Measurements from ENCODE around the gene MED13L. TPM values are rescaled to one million over a fixed set of nuclear protein-coding genes. Genes with fewer than 3 reads are reported as not detected.
A peak's percentile ranks its signal among the peaks of the same experiment; 100 is the strongest.

The MED13L gene
- total RNA-seq, 4 donors from 2014 or later = 153 to 251 (median 194) TPM

DNA sequence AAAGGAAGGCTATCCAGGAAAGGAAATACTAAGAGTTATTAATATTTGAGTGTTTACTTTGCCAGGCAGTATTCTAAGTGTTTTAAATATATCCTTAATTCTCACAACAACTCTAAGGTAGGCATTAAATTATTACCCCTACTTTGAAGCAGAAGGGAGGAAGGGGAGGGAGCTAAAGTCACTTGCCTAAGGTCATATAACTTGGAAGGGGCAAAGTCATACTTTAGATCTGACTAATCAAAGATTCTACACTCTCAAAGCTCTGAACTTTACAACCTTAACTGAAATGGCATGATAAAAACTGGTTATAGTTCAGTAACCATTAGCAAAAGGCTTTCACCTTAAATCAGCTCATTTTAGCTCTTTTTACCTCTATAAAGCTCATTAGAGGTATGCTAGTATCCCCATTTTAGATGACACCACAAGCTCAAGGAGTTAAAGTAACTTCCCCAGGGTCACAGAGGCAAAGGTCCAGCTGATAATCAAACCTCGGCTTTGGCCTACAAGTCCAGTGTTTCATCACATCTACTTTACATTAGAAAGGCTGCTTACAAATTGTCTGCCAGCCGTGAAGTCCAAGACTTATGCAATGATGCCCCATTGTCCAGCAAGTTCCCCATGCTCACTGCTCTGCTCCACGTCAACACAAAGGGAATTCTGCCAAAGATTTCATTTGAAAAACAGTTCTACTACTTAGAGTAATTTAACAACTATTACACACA lies 223.9 kb downstream of the MED13L start:
- TF ChIP-seq, protein P1, sequence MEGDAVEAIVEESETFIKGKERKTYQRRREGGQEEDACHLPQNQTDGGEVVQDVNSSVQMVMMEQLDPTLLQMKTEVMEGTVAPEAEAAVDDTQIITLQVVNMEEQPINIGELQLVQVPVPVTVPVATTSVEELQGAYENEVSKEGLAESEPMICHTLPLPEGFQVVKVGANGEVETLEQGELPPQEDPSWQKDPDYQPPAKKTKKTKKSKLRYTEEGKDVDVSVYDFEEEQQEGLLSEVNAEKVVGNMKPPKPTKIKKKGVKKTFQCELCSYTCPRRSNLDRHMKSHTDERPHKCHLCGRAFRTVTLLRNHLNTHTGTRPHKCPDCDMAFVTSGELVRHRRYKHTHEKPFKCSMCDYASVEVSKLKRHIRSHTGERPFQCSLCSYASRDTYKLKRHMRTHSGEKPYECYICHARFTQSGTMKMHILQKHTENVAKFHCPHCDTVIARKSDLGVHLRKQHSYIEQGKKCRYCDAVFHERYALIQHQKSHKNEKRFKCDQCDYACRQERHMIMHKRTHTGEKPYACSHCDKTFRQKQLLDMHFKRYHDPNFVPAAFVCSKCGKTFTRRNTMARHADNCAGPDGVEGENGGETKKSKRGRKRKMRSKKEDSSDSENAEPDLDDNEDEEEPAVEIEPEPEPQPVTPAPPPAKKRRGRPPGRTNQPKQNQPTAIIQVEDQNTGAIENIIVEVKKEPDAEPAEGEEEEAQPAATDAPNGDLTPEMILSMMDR (IDR thresholded peaks at IDR 0.05) = no peak
- no peak for DNase-seq (ENCODE audit: low spot score)
- ATAC-seq (ENCODE audit: low FRiP score) = peak; percentile 80

DNA sequence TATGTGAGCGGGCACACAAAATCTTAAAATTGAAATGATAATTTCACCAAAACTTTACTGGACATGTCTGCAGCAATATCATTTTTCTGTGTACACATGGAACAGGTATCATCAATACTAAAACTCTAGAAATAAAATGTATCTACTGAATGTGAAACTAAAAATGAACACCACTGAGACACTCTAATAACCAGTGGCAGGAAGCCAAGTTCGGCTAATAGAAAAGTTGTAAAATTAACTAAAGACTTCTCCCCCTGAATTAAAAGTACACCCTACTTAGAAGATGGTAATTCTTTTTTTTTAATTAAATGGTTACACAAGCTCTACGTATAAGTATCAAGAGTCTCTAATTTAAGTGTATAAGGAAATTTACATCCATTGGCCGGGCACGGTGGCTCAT lies 227.2 kb downstream of the MED13L start:
- no peak for DNase-seq (ENCODE audit: low spot score)
- TF ChIP-seq, protein P1 (IDR thresholded peaks at IDR 0.05) = no peak
- ATAC-seq (ENCODE audit: low FRiP score) = no peak

- DNase-seq (ENCODE audit: low spot score) (no peak), ATAC-seq (ENCODE audit: low FRiP score) (no peak)
- TF ChIP-seq, protein P1 (IDR thresholded peaks at IDR 0.05) = no peak
Measured at GRCh38 chr12:116048879-116049278, 228.6 kb downstream of the MED13L start.

- ATAC-seq (ENCODE audit: low FRiP score) (no peak), DNase-seq (ENCODE audit: low spot score) (no peak)
- TF ChIP-seq, protein P1 (IDR thresholded peaks at IDR 0.05) = no peak
Measured at GRCh38 chr12:116046039-116046438, 231.5 kb downstream of the MED13L start.

DNA sequence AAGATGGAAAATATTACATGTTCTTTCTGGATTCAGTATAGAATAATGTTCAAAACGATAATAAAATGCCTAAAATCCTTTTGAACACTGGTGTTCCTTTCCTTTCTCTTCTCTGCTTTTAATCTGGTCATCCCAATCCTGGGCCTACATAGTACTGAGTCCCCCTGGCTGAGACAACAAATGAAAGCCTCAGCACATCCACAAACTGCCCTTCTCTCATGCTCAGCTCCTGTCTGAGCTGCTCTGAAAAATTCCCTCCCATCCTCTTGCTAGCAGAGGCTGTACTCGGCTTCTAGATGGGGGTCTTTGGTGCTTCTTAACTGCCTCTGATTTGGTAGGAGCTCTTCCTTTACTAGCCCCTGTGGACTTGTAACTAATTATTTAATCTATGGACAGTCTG lies 232.3 kb downstream of the MED13L start:
- ATAC-seq (ENCODE audit: low FRiP score) (no peak), DNase-seq (ENCODE audit: low spot score) (no peak)
- TF ChIP-seq, protein P1 (IDR thresholded peaks at IDR 0.05) = no peak

- TF ChIP-seq, protein P1 (IDR thresholded peaks at IDR 0.05) = no peak
- DNase-seq (ENCODE audit: low spot score) (no peak), ATAC-seq (ENCODE audit: low FRiP score) (no peak)
Measured at GRCh38 chr12:116043659-116044535, 233.6 kb downstream of the MED13L start.

Data from omental fat pad (tissue), 4 donors.